Posterior cingulate gyrus (tissue), 11 donors: ENCODE measurements around the gene LCE3A.
A peak's percentile ranks its signal among the peaks of the same experiment; 100 is the strongest.
"Not testable (repeated sequence)": the region's sequence is repeated elsewhere in the genome, so short reads cannot be mapped to it uniquely, and the experiment has no call there.

Source experiments
- DNase-seq, 10 donors: peaks; one replicate each; pipeline versions ENCODE4 v3.0.0 to v3.0.0-alpha.2; 2020 to 2021; ENCODE audit warnings: mixed read lengths in 3 of 10
- intact Hi-C: fragments of 100-400 bp; cut with DNase I; formaldehyde crosslinking; loops from one replicate; pipeline ENCODE4 v1.15.1; 2023

The LCE3A gene

DNA sequence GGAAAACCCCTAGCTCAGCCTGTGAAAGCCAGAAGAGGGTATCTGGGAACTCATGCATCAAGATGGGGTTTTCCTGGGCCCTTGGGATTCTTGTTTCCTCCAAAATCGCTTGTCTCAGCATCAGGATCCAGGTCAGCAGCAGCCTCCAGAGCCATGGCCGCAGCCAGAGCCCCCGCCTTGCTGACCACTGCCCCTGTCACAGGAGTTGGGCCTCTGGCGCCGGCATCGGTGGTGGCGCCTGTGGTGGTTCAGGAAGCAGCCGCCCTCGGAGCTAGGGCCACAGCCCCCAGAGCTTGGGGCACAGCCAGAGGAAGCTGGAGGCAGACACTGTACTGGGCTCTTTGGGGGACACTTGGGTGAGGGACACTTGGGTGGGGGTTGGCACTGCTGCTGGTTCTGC, 43.4 kb downstream of the LCE3A start:
- peak in 1 of 10 donors; percentile 59 for DNase-seq
- intact Hi-C loops: not testable (repeated sequence)

DNA sequence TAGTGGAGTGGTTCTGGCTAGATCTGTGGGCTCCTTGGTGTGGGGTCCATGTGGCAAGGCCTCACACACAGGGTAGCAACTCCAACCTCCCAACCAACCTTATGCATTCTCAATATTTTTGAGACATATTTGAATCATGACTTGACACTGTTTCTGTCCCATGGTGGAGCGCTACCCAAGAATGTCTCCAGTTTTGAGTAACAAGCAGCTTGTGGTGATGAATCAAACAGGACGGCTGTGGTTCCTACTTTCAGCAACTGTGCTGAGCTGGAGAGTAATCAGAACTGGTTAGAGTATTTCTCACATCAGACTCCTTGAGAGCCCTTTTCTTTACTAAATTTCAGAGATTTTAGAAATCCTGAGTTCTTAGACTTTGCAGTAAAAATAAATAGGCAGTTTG, 45.7 kb downstream of the LCE3A start:
- intact Hi-C loops: no loop called here
- DNase-seq: no peak
